GM12878 (cell line): ENCODE data around the gene MPP1. TPM values are rescaled to one million over a fixed set of nuclear protein-coding genes. Genes with fewer than 3 reads are reported as not detected.

ENCODE experiments used
- ATAC-seq: fragments of 200-7000 bp; cut with Tn5 transposase; 3 replicates; pipeline ENCODE4 v1.9.1; 2020; ENCODE audit warnings: mild to moderate bottlenecking, moderate library complexity
- BruUV-seq: library from RNA; stranded (reverse); fragments of 400-500 nt; replicated peaks from 2 replicates; lab custom pipeline; 2021; lab: Mats Ljungman, UMichigan
- CTCF ChIA-PET: fragments of 300-600 bp; sonication (Branson Sonifier 250); formaldehyde crosslinking; extraction: SDS; loops from one replicate; lab custom pipeline; 2021; ENCODE audit warnings: inconsistent platforms; lab: Yijun Ruan, JAX
- POLR2A ChIA-PET: fragments of 350-600 bp; formaldehyde crosslinking; extraction: SDS; loops from one replicate; lab custom pipeline; 2021; ENCODE audit warnings: inconsistent platforms; lab: Charles Lee
- RAD21 ChIA-PET: fragments of 300-600 bp; sonication (Branson Sonifier 250); formaldehyde crosslinking; loops from one replicate; lab custom pipeline; 2023; ENCODE audit warnings: antibody characterized with exemption; ENCODE audit not compliant: unreplicated experiment; lab: Charles Lee
- SMC1A ChIA-PET: fragments of 300-600 bp; sonication (Branson Sonifier 250); formaldehyde crosslinking; loops from one replicate; lab custom pipeline; 2023; ENCODE audit not compliant: unreplicated experiment, uncharacterized antibody; lab: Charles Lee
- DNase-seq: peaks from one replicate; pipeline ENCODE4 v3.0.0-alpha.2; 2011; ENCODE audit warnings: low read depth, low spot score
- FAIRE-seq: peaks from 3 replicates; lab custom pipeline; 2011; peaks lifted over from hg19 to GRCh38; lab: Jason Lieb, UNC
- H2AFZ ChIP-seq: 2 replicates; pipeline ENCODE4 v1.6.0; 2011; ENCODE audit warnings: low read depth, low read length, control low read depth; ENCODE audit not compliant: control insufficient read depth
- H3K27ac ChIP-seq: 2 replicates; pipeline ENCODE4 v1.5.1; 2011; ENCODE audit warnings: control low read depth; ENCODE audit not compliant: control insufficient read depth, insufficient read depth
- H3K27me3 ChIP-seq, 2 experiments: replicated peaks in 1 of 2; 2 replicates each; pipeline versions ENCODE4 v1.6.0 to v1.6.1; 2011; ENCODE audit warnings: low read length in 1 of 2; ENCODE audit not compliant: control insufficient read depth in 2 of 2, insufficient read depth in 2 of 2
- H3K36me3 ChIP-seq, 2 experiments: 2 replicates each; pipeline ENCODE4 v1.5.1; 2011; ENCODE audit warnings: low read length in 1 of 2; ENCODE audit not compliant: control insufficient read depth in 2 of 2, insufficient read depth in 2 of 2
- H3K4me1 ChIP-seq: 2 replicates; pipeline ENCODE4 v1.6.1; 2011; ENCODE audit warnings: mild to moderate bottlenecking, low read length, moderate library complexity, mixed read lengths; ENCODE audit not compliant: control insufficient read depth, insufficient read depth
- H3K4me2 ChIP-seq: 2 replicates; pipeline ENCODE4 v1.6.0; 2011; ENCODE audit warnings: control low read depth; ENCODE audit not compliant: control insufficient read depth, insufficient read depth
- H3K4me3 ChIP-seq: fragments of 200-600 bp; sonication (generic); 2 replicates; pipeline ENCODE4 v1.5.1; 2016
- H3K79me2 ChIP-seq: 2 replicates; pipeline ENCODE4 v1.6.0; 2011; ENCODE audit warnings: low read length; ENCODE audit not compliant: control insufficient read depth, insufficient read depth
- H3K9ac ChIP-seq: 2 replicates; pipeline ENCODE4 v1.8.0; 2011; ENCODE audit warnings: low read length, control low read depth, mixed read lengths; ENCODE audit not compliant: control insufficient read depth, insufficient read depth
- H3K9me3 ChIP-seq: replicated peaks from 3 replicates; pipeline ENCODE4 v1.5.1; 2011; ENCODE audit warnings: mild to moderate bottlenecking, low read length; ENCODE audit not compliant: control insufficient read depth, insufficient read depth
- H4K20me1 ChIP-seq: 2 replicates; pipeline ENCODE4 v1.6.0; 2011; ENCODE audit not compliant: control insufficient read depth, insufficient read depth
- MYC ChIP-seq: IDR thresholded peaks from 2 replicates; pipeline ENCODE4 v1.6.1; 2011; ENCODE audit warnings: mild to moderate bottlenecking, low read length, moderate library complexity, inconsistent platforms; ENCODE audit not compliant: insufficient read depth, insufficient replicate concordance, insufficient read length, severe bottlenecking
- NFYB ChIP-seq: IDR thresholded peaks from 2 replicates; pipeline ENCODE4 v1.6.1; 2011; ENCODE audit warnings: low read depth, mild to moderate bottlenecking, low read length, improper control_type of control experiment, moderate library complexity; ENCODE audit not compliant: insufficient read depth
- WGBS: methylation state at CpG from one replicate; pipeline ENCODE4 v1.1.6; 2016; ENCODE audit warnings: low lambda C conversion rate; ENCODE audit not compliant: insufficient replicate concordance, insufficient coverage; ENCODE audit errors: missing lambda C conversion rate; 5-methylcytosine and 5-hydroxymethylcytosine counted together
- in situ Hi-C: fragments of 300-500 bp; cut with MboI; formaldehyde crosslinking; loops from 9 replicates; pipeline ENCODE4 v1.14.3; 2018; ENCODE audit warnings: mixed read lengths
- intact Hi-C: fragments of 100-400 bp; cut with micrococcal nuclease; formaldehyde crosslinking; loops from one replicate; pipeline ENCODE4 v1.14.2; 2022; ENCODE audit not compliant: unreplicated experiment
- polyA plus RNA-seq, 11 experiments: library from polyadenylated mRNA; depleted of rRNA in 4 of 11; unstranded in 6 of 11; stranded (reverse) in 5 of 11; fragments of >200 nt; fragmentation: Nextera tagmentation in 4 of 11; fragmentation: Illumina TruSeq in 1 of 11; extraction: Ambion mirVana in 4 of 11; extraction: Trizol in 1 of 11; gene quantifications; 1 replicate in 1 of 11; 2 replicates in 10 of 11; pipeline versions ENCODE4 v1.2.1 to v1.2.3, GENCODE V29; 2011 to 2016; ENCODE audit warnings: inconsistent platforms in 2 of 11, missing spikeins in 2 of 11, low read depth in 1 of 11
- total RNA-seq, 4 experiments: library from RNA; depleted of rRNA in 3 of 4; stranded (reverse); fragments of >200 nt in 3 of 4; fragmentation: Illumina TruSeq in 1 of 4; extraction: Trizol in 1 of 4; gene quantifications; 2 replicates each; pipeline versions ENCODE4 v1.2.1 to v1.2.3, GENCODE V29; 2013 to 2021

The MPP1 gene
- total and polyA plus RNA-seq, 10 of the 15 experiments (the other 5 are each of a cell fraction or from before 2014, with no cell fraction given), result 1.9 to 20.1 (median 14.8) TPM

DNA sequence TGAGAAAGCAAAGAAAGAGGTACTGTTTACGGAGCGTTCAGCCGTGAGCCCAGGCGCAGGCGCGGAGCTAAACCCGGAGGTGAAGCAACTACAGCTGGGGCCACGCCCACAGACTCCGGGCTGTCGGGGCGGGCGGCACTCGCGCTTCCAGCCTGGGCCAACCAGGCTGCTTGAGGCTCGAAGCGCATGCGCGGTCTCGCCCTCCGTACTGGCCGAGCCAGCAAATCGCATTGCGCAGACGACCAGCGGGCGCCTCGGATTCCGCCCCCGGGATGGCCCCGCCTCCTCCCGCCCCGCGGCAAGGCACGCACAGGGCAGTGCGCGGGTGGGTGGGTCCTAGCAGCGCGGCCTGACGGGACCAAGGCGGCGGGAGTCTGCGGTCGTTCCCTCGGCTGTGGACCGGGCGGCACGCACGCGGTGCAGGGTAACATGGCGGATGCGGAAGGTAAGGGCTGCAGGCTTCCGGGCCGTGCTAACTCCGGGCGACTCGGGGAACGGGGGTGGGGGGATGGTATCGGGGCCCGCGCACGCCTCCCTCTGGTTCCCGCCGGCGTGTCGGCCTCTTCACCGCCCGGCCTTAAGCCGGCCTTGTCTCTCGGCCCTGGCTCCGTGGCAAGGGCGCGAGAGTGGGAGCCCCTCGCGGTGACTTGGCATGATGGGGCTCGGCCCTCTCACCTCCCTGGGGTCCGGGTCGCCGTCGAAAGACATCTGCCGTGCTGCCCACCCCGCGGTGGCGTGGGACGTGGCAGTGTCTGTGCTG is 42.6 kb downstream of the MPP1 start, which contains the start of gene DKC1 (continued):
- TF ChIP-seq MYC, result peak; percentile 4

DNA sequence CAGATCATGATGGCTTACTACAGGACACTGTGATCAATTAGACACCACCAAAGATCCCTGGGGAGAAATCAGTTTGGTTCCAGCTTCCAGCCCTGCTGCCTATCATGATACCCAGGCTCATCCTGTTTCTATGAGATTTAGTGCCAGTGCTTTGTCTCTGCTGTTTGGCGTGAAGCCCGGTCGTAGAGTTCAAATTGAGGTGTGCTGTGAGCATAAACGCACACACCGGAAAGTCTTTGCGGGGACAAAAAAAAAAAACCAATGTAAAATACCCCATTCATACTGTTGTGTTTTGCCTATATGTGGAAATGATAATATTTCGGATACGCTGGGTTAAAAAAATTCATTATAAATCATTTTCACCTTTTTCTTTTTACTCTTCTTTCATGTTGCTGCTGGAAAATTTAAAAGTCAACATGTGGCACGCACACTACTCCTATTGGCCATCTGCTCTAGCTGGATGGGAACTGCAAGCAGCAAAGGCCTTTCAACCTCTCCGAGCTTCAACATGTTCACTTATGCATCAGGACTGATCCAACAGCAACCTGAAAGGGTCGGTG is 43.2 kb downstream of the MPP1 start:
- Histone ChIP-seq H3K36me3 (peaks cover 2 to 8% of the 10 kb centered on the region in 2 experiments; a peak in 2 of 4 replicates), H2AFZ (peak overlapping the region; percentile 76), H3K9me3 (no peaks in the 10 kb centered on the region), H3K79me2 (peaks cover 31% of the 10 kb centered on the region), H3K4me3 (peak overlapping the region; percentile 18; the same call in 1 of the 2 replicates), H3K9ac (peak overlapping the region; percentile 64), H4K20me1 (no peaks in the 10 kb centered on the region), H3K4me1 (no peaks in the 10 kb centered on the region), H3K4me2 (peak overlapping the region; percentile 72), H3K27ac (peak overlapping the region; percentile 74), H3K27me3 (no peaks in the 10 kb centered on the region)
- FAIRE-seq, result peak; percentile 78
- 34% methylated on average over 11 of the region's 11 CpGs for WGBS
- TSS peak; percentile 98 for BruUV-seq
- TF ChIP-seq MYC, result no peak
- peak; percentile 86 for TF ChIP-seq NFYB
- in situ Hi-C loops (no loop called here), intact Hi-C loops (loop anchor here (2.0 kb wide), 1 partner anchor 43 kb away; the partner anchor contains the start of gene MPP1)
- no peak for ATAC-seq
- ChIA-PET RAD21 (interaction anchor here (1.0 to 3.5 kb wide), 6 partner anchors 13 to 391 kb away, joined by 3 to 16 read pairs (median 4); partner anchors contain the start of gene SMIM9), CTCF (interaction anchor here (1.0 to 3.3 kb wide), 2 partner anchors 10 to 13 kb away, joined by 3 to 24 read pairs; partner anchors contain the start of gene GAB3), SMC1A (interaction anchor here (1.1 to 2.1 kb wide), 3 partner anchors 12 to 67 kb away, joined by 3 to 6 read pairs (median 4); no protein-coding TSS in a partner anchor), POLR2A (interaction anchor here (0.7 to 1.0 kb wide), 2 partner anchors 42 to 45 kb away, joined by 3 read pairs; no protein-coding TSS in a partner anchor)
- no peak for DNase-seq
